HG02943 (cell line): ENCODE measurements around the gene ECT2L.

Experiments
- ATAC-seq: cut with Tn5 transposase; IDR thresholded peaks from one replicate; pipeline ENCODE4 v1.9.1; 2021; ENCODE audit warnings: mild to moderate bottlenecking, low read depth, moderate library complexity; ENCODE audit not compliant: unreplicated experiment

Gene ECT2L

GRCh38 chr6:138849791-138850190 is 53.9 kb downstream of the ECT2L start:
- no peak for ATAC-seq

- no peak for ATAC-seq
Measured at GRCh38 chr6:138856654-138857053, 60.8 kb downstream of the ECT2L start.

GRCh38 chr6:138857775-138858174 is 61.9 kb downstream of the ECT2L start:
- no peak for ATAC-seq

DNA sequence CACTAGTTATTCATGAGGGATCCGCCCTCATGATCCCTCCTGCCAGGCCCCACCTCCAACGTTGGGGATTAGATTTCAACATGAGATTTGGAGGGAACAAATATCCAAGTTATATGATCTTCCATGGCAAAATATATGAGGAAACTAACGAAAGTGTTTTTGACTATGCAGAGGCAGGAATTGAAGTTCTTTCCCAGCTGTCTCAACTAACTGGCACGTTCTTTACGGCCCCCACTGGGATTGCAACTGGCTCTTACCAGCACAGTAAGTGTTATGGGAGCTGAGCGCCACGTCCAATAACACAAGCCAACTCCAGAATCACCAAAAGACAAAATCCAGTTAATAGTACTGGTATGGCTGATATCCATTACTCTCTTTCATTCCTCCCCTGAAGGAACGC is 66.6 kb downstream of the ECT2L start:
- no peak for ATAC-seq

DNA sequence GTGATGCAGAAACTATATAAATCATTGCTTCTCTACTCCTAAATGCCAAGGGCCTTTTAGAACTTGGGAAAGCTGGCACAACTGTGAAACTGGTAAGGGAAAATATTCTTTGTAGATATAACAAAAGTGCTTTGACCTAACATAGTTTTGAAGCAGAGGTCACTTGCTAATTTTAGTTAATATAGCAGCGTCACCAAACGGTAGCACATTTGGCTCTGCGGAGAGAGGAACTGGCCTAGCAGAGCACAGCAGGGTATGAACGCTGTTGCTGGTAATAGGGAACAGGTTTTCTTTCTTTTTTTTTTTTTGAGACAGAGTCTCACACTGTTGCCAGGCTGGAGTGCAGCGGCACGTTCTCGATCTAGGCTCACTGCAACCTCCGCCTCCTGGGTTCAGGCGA is 67.4 kb downstream of the ECT2L start:
- ATAC-seq = no peak

DNA sequence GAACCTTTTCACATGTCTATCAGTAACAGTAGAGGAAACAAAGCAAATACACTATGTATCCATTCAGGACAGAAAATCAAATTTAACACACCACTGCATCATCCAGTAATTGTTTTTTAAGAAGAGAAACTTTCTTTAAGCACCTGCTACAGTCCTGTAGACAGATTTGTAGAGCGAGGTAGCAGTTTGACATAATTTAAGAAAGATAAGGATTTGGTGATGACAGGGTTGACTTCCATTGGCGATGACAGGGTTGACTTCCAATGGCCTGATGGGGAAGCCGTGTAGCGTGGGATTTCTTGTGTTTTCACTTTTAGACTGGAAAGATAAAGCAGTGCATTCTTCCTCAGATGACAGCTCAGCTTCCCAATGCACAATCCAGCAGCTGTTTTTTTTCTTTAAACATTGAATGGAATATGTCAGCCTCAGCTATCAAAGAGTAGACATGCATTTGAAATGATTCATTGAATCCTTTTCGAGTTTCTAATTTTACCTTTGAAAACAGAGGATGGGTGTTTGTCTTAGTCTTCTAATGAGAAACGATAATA is 68.5 kb downstream of the ECT2L start:
- no peak for ATAC-seq

DNA sequence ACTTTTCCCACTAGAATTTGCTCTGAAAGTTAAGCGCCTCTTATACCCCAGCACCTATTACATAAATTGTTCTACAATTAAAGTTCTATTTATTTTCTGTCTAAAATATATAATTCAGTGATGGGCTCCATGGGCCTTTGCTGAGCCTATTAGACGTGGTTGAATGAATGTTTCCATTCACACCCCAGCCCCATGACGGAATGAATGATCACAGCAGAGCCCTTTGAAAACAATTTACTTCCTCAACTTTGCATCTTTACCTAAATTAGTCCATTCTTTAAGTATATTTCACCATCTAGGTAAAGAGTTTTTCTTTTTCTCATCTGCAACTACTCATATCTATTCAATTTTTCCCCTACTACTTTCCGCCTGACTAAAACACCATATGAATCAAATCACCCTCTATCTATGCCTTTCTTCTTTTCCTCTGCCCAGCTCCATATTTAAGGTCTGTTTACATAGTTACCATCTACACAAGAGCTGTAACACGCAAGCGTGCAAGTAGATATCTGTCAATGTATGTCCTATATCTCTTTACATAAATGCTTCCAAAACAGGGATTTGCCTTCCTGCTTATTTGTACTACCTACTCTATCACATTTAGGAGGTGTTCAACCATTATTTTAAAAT is 69.7 kb downstream of the ECT2L start:
- no peak for ATAC-seq

DNA sequence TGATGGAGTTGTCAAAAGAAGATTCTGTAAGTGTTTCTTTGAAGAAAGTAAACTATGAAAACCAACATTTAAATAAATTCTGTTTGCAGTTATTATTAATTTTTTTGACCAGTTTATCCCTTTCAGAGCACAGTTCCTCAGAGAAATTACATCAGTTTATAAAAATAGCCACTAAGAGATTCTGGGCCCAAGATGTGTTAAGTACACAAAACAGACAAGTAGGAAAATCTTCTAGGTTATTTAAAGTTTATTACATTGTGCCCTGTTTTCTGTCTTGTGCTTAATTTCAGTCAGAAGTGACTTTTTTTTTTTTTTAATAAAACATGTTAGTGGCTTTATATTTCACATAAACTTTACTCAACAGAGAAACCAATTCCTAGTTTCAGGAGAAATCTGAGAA is 72.3 kb downstream of the ECT2L start:
- ATAC-seq = no peak

- ATAC-seq = no peak
Measured at GRCh38 chr6:138869398-138869797, 73.5 kb downstream of the ECT2L start.

DNA sequence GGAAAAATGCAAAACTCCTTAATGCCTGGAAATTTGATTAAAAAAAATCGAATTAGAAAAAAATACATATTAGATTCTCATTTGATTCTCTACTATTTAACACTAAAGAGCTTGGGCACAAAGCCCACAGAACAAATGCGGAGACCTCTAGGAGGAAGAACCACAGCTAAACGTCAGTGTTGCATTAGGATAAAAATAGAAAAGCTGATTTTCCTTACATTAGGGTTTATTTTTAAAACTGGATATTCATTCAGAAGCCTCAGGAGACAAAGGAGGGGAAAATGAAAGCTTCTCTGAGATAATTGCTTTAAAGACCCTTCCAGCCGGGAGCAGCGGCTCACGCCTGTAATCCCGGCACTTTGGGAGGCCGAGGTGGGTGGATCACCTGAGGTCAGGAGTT is 77.3 kb downstream of the ECT2L start:
- ATAC-seq = no peak

DNA sequence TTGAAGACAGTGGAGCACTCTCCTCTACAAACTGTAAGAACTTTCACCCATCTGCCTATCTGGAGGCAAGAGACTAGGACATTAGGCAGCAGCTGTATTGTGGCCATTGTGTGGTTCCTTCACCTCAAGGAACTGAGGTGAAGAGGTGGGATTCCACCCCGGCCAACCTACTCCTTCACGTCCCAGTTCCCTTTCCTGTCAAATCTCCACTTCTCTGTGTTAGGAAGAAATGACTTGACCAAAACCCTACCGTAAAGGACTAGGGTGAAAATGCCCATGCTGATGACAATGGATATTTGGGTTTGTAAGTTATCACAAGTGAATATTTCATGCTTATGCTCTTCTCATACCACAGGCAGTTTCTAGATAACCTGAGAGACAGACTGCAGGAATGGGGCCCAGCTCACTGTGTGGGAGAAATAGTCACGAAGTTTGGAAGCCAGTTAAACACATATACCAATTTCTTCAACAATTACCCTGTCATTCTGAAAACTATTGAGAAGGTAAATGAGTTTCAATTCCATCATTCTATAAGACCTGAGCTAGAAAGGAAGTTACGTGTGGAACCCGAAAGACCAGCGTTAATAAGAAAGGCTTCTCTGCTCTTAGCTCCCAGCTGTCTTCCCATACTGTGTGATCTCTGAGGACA is 86.6 kb downstream of the ECT2L start:
- peak; percentile 78 for ATAC-seq

- no peak for ATAC-seq
Measured at GRCh38 chr6:138885156-138885819, 89.4 kb downstream of the ECT2L start.

DNA sequence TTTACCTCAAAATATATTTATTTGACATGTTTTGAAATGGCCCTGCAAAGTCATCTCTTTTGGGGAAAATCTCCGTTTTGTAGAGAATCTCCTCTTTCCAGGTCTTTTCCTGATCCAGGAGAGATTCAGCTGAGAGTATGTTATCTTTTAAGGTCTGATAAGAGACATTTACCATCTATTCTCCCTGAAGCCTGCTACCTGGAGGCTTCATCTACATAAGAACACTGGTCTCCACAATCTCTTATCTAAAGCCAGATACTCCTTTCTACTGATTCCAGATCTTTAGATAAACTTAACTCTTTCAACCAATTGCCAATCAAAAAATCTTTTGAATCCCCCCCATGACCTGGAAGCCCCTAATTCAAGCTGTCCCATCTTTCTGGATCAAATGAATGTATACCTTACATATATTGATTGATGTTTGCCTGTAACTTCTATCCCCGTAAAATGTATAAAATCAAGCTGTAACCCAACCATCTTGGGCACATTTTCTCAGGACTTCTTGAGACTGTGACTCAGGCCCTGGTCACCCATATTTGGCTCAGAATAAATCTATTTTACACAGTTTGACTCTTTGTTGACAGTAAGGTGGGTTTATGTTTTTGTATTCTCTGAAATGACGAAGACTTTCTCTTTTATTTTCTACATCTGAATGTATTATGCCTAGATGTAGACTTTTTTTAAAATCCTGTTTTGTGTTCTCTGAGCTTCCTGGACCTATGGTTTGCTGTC is 95.5 kb downstream of the ECT2L start:
- no peak for ATAC-seq

GRCh38 chr6:138896104-138896756 is 100.3 kb downstream of the ECT2L start:
- ATAC-seq = no peak

GRCh38 chr6:138897031-138897430 is 101.1 kb downstream of the ECT2L start:
- ATAC-seq = no peak

- ATAC-seq = no peak
Measured at GRCh38 chr6:138907167-138907566, 111.3 kb downstream of the ECT2L start.

- no peak for ATAC-seq
Measured at GRCh38 chr6:138909511-138909910, 113.6 kb downstream of the ECT2L start.

DNA sequence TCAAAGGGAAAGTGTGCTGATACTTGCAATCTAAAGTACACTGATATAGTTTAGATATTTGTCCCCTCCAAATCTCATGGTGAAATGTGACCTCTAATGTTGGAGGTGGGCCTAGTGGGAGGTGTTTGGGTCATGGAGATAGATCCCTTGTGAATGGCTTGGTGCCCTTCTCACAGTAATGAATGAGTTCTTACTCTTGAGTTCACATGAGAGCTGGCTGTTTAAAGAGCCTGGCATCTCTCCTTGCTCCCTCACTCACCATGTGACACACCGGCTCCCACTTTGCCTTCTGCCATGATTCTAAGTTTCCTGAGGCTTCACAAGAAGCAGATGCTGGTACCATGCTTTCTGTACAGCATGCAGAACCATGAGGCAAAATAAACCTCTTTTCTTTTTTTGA is 114.1 kb downstream of the ECT2L start:
- no peak for ATAC-seq

GRCh38 chr6:138912308-138912707 is 116.4 kb downstream of the ECT2L start:
- no peak for ATAC-seq

DNA sequence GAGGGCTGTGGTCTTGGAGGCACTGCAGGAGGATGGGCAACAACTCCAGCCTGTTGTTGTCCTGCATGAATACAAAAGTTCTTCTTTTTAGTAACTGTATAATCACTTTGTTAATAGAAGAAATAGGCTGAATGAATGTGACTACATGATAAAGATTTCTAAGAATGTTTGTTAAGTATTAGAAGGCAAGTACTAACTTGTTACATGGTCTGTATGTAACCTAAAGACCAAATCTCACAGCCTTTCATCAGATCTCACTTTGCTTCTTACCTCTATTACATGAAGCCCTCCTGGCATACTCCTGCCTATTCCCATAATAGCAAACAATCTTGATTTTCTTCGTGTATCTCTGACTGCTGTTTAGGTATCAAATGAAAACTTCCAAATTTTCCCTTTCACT is 118.8 kb downstream of the ECT2L start:
- ATAC-seq = no peak

GRCh38 chr6:138920906-138921305 is 125.0 kb downstream of the ECT2L start:
- ATAC-seq = no peak
